GM12878 (cell line): ENCODE results near the gene PLEKHA5. TPM values are rescaled to one million over a fixed set of nuclear protein-coding genes. Genes with fewer than 3 reads are reported as not detected.

Source experiments
- ATAC-seq: fragments of 200-7000 bp; cut with Tn5 transposase; 3 replicates; pipeline ENCODE4 v1.9.1; 2020; ENCODE audit warnings: mild to moderate bottlenecking, moderate library complexity
- BruUV-seq: library from RNA; stranded (reverse); fragments of 400-500 nt; replicated peaks from 2 replicates; lab custom pipeline; 2021; lab: Mats Ljungman, UMichigan
- CTCF ChIA-PET: fragments of 300-600 bp; sonication (Branson Sonifier 250); formaldehyde crosslinking; extraction: SDS; loops from one replicate; lab custom pipeline; 2021; ENCODE audit warnings: inconsistent platforms; lab: Yijun Ruan, JAX
- POLR2A ChIA-PET: fragments of 350-600 bp; formaldehyde crosslinking; extraction: SDS; loops from one replicate; lab custom pipeline; 2021; ENCODE audit warnings: inconsistent platforms; lab: Charles Lee
- RAD21 ChIA-PET: fragments of 300-600 bp; sonication (Branson Sonifier 250); formaldehyde crosslinking; loops from one replicate; lab custom pipeline; 2023; ENCODE audit warnings: antibody characterized with exemption; ENCODE audit not compliant: unreplicated experiment; lab: Charles Lee
- SMC1A ChIA-PET: fragments of 300-600 bp; sonication (Branson Sonifier 250); formaldehyde crosslinking; loops from one replicate; lab custom pipeline; 2023; ENCODE audit not compliant: unreplicated experiment, uncharacterized antibody; lab: Charles Lee
- DNase-seq: peaks from one replicate; pipeline ENCODE4 v3.0.0-alpha.2; 2011; ENCODE audit warnings: low read depth, low spot score
- FAIRE-seq: peaks from 3 replicates; lab custom pipeline; 2011; peaks lifted over from hg19 to GRCh38; lab: Jason Lieb, UNC
- H2AFZ ChIP-seq: 2 replicates; pipeline ENCODE4 v1.6.0; 2011; ENCODE audit warnings: low read depth, low read length, control low read depth; ENCODE audit not compliant: control insufficient read depth
- H3K27ac ChIP-seq: 2 replicates; pipeline ENCODE4 v1.5.1; 2011; ENCODE audit warnings: control low read depth; ENCODE audit not compliant: control insufficient read depth, insufficient read depth
- H3K27me3 ChIP-seq, 2 experiments: replicated peaks in 1 of 2; 2 replicates each; pipeline versions ENCODE4 v1.6.0 to v1.6.1; 2011; ENCODE audit warnings: low read length in 1 of 2; ENCODE audit not compliant: control insufficient read depth in 2 of 2, insufficient read depth in 2 of 2
- H3K36me3 ChIP-seq, 2 experiments: 2 replicates each; pipeline ENCODE4 v1.5.1; 2011; ENCODE audit warnings: low read length in 1 of 2; ENCODE audit not compliant: control insufficient read depth in 2 of 2, insufficient read depth in 2 of 2
- H3K4me1 ChIP-seq: 2 replicates; pipeline ENCODE4 v1.6.1; 2011; ENCODE audit warnings: mild to moderate bottlenecking, low read length, moderate library complexity, mixed read lengths; ENCODE audit not compliant: control insufficient read depth, insufficient read depth
- H3K4me2 ChIP-seq: 2 replicates; pipeline ENCODE4 v1.6.0; 2011; ENCODE audit warnings: control low read depth; ENCODE audit not compliant: control insufficient read depth, insufficient read depth
- H3K4me3 ChIP-seq: fragments of 200-600 bp; sonication (generic); 2 replicates; pipeline ENCODE4 v1.5.1; 2016
- H3K79me2 ChIP-seq: 2 replicates; pipeline ENCODE4 v1.6.0; 2011; ENCODE audit warnings: low read length; ENCODE audit not compliant: control insufficient read depth, insufficient read depth
- H3K9ac ChIP-seq: 2 replicates; pipeline ENCODE4 v1.8.0; 2011; ENCODE audit warnings: low read length, control low read depth, mixed read lengths; ENCODE audit not compliant: control insufficient read depth, insufficient read depth
- H3K9me3 ChIP-seq: replicated peaks from 3 replicates; pipeline ENCODE4 v1.5.1; 2011; ENCODE audit warnings: mild to moderate bottlenecking, low read length; ENCODE audit not compliant: control insufficient read depth, insufficient read depth
- H4K20me1 ChIP-seq: 2 replicates; pipeline ENCODE4 v1.6.0; 2011; ENCODE audit not compliant: control insufficient read depth, insufficient read depth
- CHD2 ChIP-seq: IDR thresholded peaks from 2 replicates; pipeline ENCODE4 v1.6.1; 2011; ENCODE audit warnings: low read depth, low read length, improper control_type of control experiment, borderline replicate concordance
- MEF2B ChIP-seq: fragments of 450-650 bp; IDR thresholded peaks from 2 replicates; pipeline ENCODE4 v1.6.1; 2018; ENCODE audit warnings: mild to moderate bottlenecking, moderate library complexity; ENCODE audit not compliant: partially characterized antibody, poor library complexity, severe bottlenecking
- MXI1 ChIP-seq: fragments of 150-350 bp; IDR thresholded peaks from 2 replicates; pipeline ENCODE4 v1.6.1; 2011; ENCODE audit warnings: low read depth, mild to moderate bottlenecking, inconsistent platforms, low read length, improper control_type of control experiment
- TCF3 ChIP-seq: IDR thresholded peaks from 2 replicates; pipeline ENCODE4 v1.6.1; 2012; ENCODE audit warnings: low read depth, mild to moderate bottlenecking, low read length, borderline replicate concordance; ENCODE audit not compliant: insufficient read depth
- WGBS: methylation state at CpG from one replicate; pipeline ENCODE4 v1.1.6; 2016; ENCODE audit warnings: low lambda C conversion rate; ENCODE audit not compliant: insufficient replicate concordance, insufficient coverage; ENCODE audit errors: missing lambda C conversion rate; 5-methylcytosine and 5-hydroxymethylcytosine counted together
- in situ Hi-C: fragments of 300-500 bp; cut with MboI; formaldehyde crosslinking; loops from 9 replicates; pipeline ENCODE4 v1.14.3; 2018; ENCODE audit warnings: mixed read lengths
- intact Hi-C: fragments of 100-400 bp; cut with micrococcal nuclease; formaldehyde crosslinking; loops from one replicate; pipeline ENCODE4 v1.14.2; 2022; ENCODE audit not compliant: unreplicated experiment
- polyA plus RNA-seq, 11 experiments: library from polyadenylated mRNA; depleted of rRNA in 4 of 11; unstranded in 6 of 11; stranded (reverse) in 5 of 11; fragments of >200 nt; fragmentation: Nextera tagmentation in 4 of 11; fragmentation: Illumina TruSeq in 1 of 11; extraction: Ambion mirVana in 4 of 11; extraction: Trizol in 1 of 11; gene quantifications; 1 replicate in 1 of 11; 2 replicates in 10 of 11; pipeline versions ENCODE4 v1.2.1 to v1.2.3, GENCODE V29; 2011 to 2016; ENCODE audit warnings: inconsistent platforms in 2 of 11, missing spikeins in 2 of 11, low read depth in 1 of 11
- total RNA-seq, 4 experiments: library from RNA; depleted of rRNA in 3 of 4; stranded (reverse); fragments of >200 nt in 3 of 4; fragmentation: Illumina TruSeq in 1 of 4; extraction: Trizol in 1 of 4; gene quantifications; 2 replicates each; pipeline versions ENCODE4 v1.2.1 to v1.2.3, GENCODE V29; 2013 to 2021
- TF ChIP-seq, protein P1 (sequence below): IDR thresholded peaks from 2 replicates; pipeline ENCODE4 v1.6.1; 2011; ENCODE audit warnings: borderline replicate concordance, low read depth, mild to moderate bottlenecking, moderate library complexity, mixed read lengths, low read length; ENCODE audit not compliant: insufficient read depth; ENCODE audit errors: extremely low read length
- TF ChIP-seq, protein P2 (sequence below): IDR thresholded peaks from 2 replicates; pipeline ENCODE4 v1.6.1; 2012; ENCODE audit warnings: mild to moderate bottlenecking, low read depth, low read length
- TF ChIP-seq, protein P3 (sequence below): fragments of 450-650 bp; formaldehyde crosslinking; IDR thresholded peaks from 2 replicates; pipeline ENCODE4 v1.5.0; 2022; ENCODE audit warnings: mild to moderate bottlenecking, missing genetic modification characterization
- TF ChIP-seq, protein P4 (sequence below): IDR thresholded peaks from 2 replicates; pipeline ENCODE4 v1.6.1; 2011; ENCODE audit warnings: low read depth, low read length, improper control_type of control experiment, borderline replicate concordance
- TF ChIP-seq, protein P5 (sequence below): fragments of 450-650 bp; IDR thresholded peaks from 2 replicates; pipeline ENCODE4 v1.6.1; 2016; ENCODE audit warnings: mild to moderate bottlenecking

Gene PLEKHA5
- total and polyA plus RNA-seq, 10 of the 15 experiments (the other 5 are each of a cell fraction or from before 2014, with no cell fraction given): 0.09 to 0.33 (median 0.18) TPM; not detected in 3

DNA sequence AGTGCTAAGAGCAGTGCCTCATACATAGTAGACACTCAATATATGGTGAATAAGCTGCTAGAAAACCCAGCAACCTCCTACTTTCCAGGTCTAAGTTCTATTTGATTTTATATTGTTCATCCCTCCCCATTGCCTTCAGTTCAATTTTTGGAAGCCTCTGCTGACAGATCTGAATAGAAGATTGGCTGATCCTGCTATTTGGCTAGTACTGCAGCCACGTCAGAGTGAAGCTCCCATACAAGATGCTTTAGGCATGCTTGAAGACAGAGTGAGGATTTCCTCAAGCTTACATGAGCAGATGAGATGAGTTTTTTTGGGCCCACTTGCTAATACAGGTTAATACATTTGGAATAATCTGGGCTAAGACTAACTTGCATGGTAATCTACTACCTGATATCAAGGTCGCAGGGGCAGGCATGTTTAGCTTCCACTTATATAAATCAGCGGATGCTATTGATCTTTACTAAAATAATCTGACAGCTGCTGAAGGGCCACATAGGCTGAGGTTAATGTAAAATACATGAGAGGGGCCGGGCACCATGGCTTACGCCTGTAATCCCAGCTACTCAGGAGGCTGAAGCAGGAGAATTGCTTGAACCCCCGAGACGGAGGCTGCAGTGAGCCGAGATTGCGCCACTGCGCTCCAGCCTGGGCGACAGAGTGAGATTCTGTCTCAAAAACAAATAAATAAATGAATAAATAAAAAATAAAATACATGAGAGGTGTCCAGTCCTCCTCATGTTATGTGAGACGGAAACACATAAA lies 293.8 kb downstream of the PLEKHA5 start:
- no peak overlapping the region for H3K27ac ChIP-seq
- no peak overlapping the region for H3K4me2 ChIP-seq
- no peak overlapping the region for H3K4me3 ChIP-seq
- 90% methylated on average over 12 of the region's 12 CpGs for WGBS
- H4K20me1 ChIP-seq: no peaks in the 10 kb centered on the region
- no peaks in the 10 kb centered on the region for H3K4me1 ChIP-seq
- TF ChIP-seq TCF3 (no peak), MXI1 (no peak), MEF2B (no peak), CHD2 (no peak)
- TF ChIP-seq, protein P1, sequence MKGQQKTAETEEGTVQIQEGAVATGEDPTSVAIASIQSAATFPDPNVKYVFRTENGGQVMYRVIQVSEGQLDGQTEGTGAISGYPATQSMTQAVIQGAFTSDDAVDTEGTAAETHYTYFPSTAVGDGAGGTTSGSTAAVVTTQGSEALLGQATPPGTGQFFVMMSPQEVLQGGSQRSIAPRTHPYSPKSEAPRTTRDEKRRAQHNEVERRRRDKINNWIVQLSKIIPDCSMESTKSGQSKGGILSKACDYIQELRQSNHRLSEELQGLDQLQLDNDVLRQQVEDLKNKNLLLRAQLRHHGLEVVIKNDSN: no peak
- TF ChIP-seq, protein P2, sequence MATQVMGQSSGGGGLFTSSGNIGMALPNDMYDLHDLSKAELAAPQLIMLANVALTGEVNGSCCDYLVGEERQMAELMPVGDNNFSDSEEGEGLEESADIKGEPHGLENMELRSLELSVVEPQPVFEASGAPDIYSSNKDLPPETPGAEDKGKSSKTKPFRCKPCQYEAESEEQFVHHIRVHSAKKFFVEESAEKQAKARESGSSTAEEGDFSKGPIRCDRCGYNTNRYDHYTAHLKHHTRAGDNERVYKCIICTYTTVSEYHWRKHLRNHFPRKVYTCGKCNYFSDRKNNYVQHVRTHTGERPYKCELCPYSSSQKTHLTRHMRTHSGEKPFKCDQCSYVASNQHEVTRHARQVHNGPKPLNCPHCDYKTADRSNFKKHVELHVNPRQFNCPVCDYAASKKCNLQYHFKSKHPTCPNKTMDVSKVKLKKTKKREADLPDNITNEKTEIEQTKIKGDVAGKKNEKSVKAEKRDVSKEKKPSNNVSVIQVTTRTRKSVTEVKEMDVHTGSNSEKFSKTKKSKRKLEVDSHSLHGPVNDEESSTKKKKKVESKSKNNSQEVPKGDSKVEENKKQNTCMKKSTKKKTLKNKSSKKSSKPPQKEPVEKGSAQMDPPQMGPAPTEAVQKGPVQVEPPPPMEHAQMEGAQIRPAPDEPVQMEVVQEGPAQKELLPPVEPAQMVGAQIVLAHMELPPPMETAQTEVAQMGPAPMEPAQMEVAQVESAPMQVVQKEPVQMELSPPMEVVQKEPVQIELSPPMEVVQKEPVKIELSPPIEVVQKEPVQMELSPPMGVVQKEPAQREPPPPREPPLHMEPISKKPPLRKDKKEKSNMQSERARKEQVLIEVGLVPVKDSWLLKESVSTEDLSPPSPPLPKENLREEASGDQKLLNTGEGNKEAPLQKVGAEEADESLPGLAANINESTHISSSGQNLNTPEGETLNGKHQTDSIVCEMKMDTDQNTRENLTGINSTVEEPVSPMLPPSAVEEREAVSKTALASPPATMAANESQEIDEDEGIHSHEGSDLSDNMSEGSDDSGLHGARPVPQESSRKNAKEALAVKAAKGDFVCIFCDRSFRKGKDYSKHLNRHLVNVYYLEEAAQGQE: no peak
- TF ChIP-seq, protein P3, sequence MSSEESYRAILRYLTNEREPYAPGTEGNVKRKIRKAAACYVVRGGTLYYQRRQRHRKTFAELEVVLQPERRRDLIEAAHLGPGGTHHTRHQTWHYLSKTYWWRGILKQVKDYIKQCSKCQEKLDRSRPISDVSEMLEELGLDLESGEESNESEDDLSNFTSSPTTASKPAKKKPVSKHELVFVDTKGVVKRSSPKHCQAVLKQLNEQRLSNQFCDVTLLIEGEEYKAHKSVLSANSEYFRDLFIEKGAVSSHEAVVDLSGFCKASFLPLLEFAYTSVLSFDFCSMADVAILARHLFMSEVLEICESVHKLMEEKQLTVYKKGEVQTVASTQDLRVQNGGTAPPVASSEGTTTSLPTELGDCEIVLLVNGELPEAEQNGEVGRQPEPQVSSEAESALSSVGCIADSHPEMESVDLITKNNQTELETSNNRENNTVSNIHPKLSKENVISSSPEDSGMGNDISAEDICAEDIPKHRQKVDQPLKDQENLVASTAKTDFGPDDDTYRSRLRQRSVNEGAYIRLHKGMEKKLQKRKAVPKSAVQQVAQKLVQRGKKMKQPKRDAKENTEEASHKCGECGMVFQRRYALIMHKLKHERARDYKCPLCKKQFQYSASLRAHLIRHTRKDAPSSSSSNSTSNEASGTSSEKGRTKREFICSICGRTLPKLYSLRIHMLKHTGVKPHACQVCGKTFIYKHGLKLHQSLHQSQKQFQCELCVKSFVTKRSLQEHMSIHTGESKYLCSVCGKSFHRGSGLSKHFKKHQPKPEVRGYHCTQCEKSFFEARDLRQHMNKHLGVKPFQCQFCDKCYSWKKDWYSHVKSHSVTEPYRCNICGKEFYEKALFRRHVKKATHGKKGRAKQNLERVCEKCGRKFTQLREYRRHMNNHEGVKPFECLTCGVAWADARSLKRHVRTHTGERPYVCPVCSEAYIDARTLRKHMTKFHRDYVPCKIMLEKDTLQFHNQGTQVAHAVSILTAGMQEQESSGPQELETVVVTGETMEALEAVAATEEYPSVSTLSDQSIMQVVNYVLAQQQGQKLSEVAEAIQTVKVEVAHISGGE (CRISPR knock-in tag): no peak
- TF ChIP-seq, protein P4, sequence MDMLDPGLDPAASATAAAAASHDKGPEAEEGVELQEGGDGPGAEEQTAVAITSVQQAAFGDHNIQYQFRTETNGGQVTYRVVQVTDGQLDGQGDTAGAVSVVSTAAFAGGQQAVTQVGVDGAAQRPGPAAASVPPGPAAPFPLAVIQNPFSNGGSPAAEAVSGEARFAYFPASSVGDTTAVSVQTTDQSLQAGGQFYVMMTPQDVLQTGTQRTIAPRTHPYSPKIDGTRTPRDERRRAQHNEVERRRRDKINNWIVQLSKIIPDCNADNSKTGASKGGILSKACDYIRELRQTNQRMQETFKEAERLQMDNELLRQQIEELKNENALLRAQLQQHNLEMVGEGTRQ: no peak
- TF ChIP-seq, protein P5, sequence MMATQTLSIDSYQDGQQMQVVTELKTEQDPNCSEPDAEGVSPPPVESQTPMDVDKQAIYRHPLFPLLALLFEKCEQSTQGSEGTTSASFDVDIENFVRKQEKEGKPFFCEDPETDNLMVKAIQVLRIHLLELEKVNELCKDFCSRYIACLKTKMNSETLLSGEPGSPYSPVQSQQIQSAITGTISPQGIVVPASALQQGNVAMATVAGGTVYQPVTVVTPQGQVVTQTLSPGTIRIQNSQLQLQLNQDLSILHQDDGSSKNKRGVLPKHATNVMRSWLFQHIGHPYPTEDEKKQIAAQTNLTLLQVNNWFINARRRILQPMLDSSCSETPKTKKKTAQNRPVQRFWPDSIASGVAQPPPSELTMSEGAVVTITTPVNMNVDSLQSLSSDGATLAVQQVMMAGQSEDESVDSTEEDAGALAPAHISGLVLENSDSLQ: no peak
- H3K27me3 ChIP-seq: no peaks in the 10 kb centered on the region
- POLR2A ChIA-PET: interaction anchor here (0.7 kb wide), 1 partner anchor 61 kb away, joined by 5 read pairs; no protein-coding TSS in a partner anchor
- no peaks in the 10 kb centered on the region for H3K79me2 ChIP-seq
- SMC1A ChIA-PET: interaction anchor here (0.8 to 2.1 kb wide), 2 partner anchors 8 to 10 kb away, joined by 7 to 12 read pairs; no protein-coding TSS in a partner anchor
- in situ Hi-C loops (no loop called here), intact Hi-C loops (no loop called here)
- ATAC-seq: no peak
- DNase-seq: no peak
- CTCF ChIA-PET: no interaction called here
- RAD21 ChIA-PET: no interaction called here
- no peaks in the 10 kb centered on the region for H3K9me3 ChIP-seq
- H3K36me3 ChIP-seq: no peaks in the 10 kb centered on the region
- H2AFZ ChIP-seq: no peak overlapping the region
- no TSS peak for BruUV-seq
- FAIRE-seq: no peak
- no peak overlapping the region for H3K9ac ChIP-seq
